Nasal cavity respiratory epithelium epithelial cell of viscerocranial mucosa (primary cell): ENCODE data around the gene UBE2G2. TPM values are rescaled to one million over a fixed set of nuclear protein-coding genes. Genes with fewer than 3 reads are reported as not detected.

Experiments used
- total RNA-seq: library from RNA; depleted of rRNA; stranded (reverse); fragments of >200 nt; gene quantifications from 2 replicates; pipeline ENCODE4 v1.2.3, GENCODE V29; 2014

Gene UBE2G2, protein sequence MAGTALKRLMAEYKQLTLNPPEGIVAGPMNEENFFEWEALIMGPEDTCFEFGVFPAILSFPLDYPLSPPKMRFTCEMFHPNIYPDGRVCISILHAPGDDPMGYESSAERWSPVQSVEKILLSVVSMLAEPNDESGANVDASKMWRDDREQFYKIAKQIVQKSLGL
- total RNA-seq: 80.3 and 124 TPM in 2 replicates

GRCh38 chr21:44801468-44802395 lies at the start of gene UBE2G2:
TSS of gene UBE2G2 (minus strand) at chr21:44801820. CDS start at chr21:44801748, 72 bp downstream.

DNA sequence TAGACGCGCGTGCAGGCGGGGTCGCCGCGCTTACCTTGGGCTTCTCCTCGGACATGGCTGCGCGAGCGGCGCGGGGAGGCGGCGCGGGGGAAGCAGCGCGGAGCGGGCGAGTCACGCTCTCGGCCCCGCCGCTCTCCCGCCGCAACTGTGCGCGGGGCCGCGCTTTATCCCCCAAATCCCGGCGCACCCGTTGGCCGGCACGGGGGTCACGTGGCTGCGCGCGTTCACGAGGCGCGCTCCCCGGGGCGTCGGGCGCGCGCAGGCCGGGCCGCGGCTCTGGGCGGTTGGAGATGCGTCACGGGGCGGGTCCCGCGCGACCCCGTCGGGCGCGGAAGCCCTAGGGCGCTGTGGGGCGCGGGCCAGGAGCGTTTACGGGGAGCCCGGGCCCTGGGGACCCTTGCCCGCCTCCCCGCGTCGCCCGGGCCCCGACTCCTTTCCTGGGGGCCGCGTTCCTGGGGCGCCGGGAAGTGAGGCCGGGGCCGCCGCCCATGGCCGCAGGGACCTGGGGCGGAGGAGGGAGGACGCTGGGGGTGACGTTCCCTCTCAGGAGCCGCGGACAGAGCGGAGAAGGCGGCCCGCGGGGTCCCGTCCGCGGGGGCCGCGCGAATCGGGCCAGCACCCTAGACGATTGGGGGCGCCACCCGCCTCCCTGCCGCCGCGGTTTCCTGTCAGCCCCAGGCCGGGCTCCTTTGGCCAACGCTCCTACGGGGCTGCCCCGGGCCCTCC lies 16.5 kb upstream of the UBE2G2 start, which contains the start of gene SUMO3:
Gene SUMO3 (minus strand): TSS at position 149 of the 726 bp plus-strand sequence. CDS start 94 bp downstream, at position 55.

Other genes with a start within 250 kb of the UBE2G2 start
- gene KRTAP10-3, start 243.0 kb downstream of the UBE2G2 start, total RNA-seq: not detected in 2 replicates
- not detected in 2 replicates for gene KRTAP10-4, start 228.1 kb downstream of the UBE2G2 start, total RNA-seq
- not detected in 2 replicates for gene KRTAP10-5, start 221.2 kb downstream of the UBE2G2 start, total RNA-seq
- gene KRTAP10-6, start 209.3 kb downstream of the UBE2G2 start, total RNA-seq: not detected in 2 replicates
- not detected in 2 replicates for gene KRTAP10-7, start 201.2 kb downstream of the UBE2G2 start, total RNA-seq
- not detected in 2 replicates for gene KRTAP10-8, start 189.7 kb downstream of the UBE2G2 start, total RNA-seq
- not detected in 2 replicates for gene KRTAP10-9, start 174.7 kb downstream of the UBE2G2 start, total RNA-seq
- not detected in 2 replicates for gene KRTAP10-10, start 164.5 kb downstream of the UBE2G2 start, total RNA-seq
- not detected in 2 replicates for gene KRTAP10-11, start 155.4 kb downstream of the UBE2G2 start, total RNA-seq
- gene KRTAP12-4, start 147.2 kb downstream of the UBE2G2 start, total RNA-seq: not detected in 2 replicates
- gene KRTAP12-3, start 143.9 kb downstream of the UBE2G2 start, total RNA-seq: not detected in 2 replicates
- gene KRTAP12-2, start 134.9 kb downstream of the UBE2G2 start, total RNA-seq: not detected in 2 replicates
- gene KRTAP12-1, start 119.7 kb downstream of the UBE2G2 start, total RNA-seq: not detected in 2 replicates
- not detected in 2 replicates for gene KRTAP10-12, start 104.6 kb downstream of the UBE2G2 start, total RNA-seq
- not detected in 2 replicates for gene TSPEAR, start 90.2 kb downstream of the UBE2G2 start, total RNA-seq
- 81.4 and 116 TPM in 2 replicates for gene SUMO3, start 16.2 kb upstream of the UBE2G2 start, total RNA-seq
- 156 and 164 TPM in 2 replicates for gene PTTG1IP, start 71.9 kb upstream of the UBE2G2 start, total RNA-seq
- 0.57 and 0.68 TPM in 2 replicates for gene ITGB2, start 119.1 kb upstream of the UBE2G2 start, total RNA-seq
- 25.9 and 39.6 TPM in 2 replicates for gene SLX9, start 138.2 kb upstream of the UBE2G2 start, total RNA-seq